ENCODE results near the gene MYH10.
"Not testable (repeated sequence)": the region's sequence is repeated elsewhere in the genome, so short reads cannot be mapped to it uniquely, and the experiment has no call there.

Gene MYH10

DNA sequence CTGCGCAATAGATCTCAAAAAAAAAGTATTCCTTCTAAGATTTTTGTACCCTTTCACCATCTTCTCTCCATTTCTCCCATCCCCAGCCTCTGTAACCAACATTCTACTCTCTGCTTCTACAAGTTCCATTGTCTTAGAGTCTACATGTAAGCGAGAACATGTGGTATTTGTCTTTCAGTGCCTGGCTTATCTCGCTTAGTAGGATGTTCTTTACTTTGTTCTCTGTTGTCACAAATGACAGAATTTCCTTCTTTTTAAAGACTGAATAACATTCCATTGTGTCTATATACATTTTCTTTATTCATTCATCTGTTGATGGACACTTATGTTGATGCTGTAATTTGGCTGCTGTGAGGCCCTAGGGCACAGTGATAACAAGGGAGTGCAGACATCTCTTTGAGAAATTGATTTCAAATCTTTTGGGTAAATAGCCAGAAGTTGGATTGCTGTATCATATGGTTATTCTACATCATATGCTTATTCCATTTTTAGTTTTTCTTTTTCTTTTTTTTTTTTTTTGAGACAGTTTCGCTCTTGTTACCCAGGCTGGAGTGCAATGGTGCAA lies 37.7 kb upstream of the MYH10 start:
- 100% methylated on average over 2 of the region's 4 CpGs for WGBS (ENCODE audit: insufficient coverage)
- no peak for DNase-seq
- H3K4me1 ChIP-seq (ENCODE audit: control extremely low read depth in 1 of 4, control insufficient read depth in 4 of 4, insufficient read depth in 4 of 4, low read length in 3 of 4) = no peaks in the 10 kb centered on the region
- H3K27ac ChIP-seq (ENCODE audit: insufficient read depth in 1 of 2, low read depth in 1 of 2, low read length in 2 of 2, poor library complexity in 1 of 2, severe bottlenecking in 2 of 2) = no peak overlapping the region
- no peaks in the 10 kb centered on the region for H3K27me3 ChIP-seq (replicated peaks in 2 of 5; ENCODE audit: control insufficient read depth in 4 of 5, insufficient read depth in 5 of 5, low read length in 4 of 5)
- no peak overlapping the region for H3K4me3 ChIP-seq (ENCODE audit: control insufficient read depth in 1 of 7, extremely low read depth in 1 of 7, insufficient read depth in 4 of 7, low read depth in 2 of 7, low read length in 6 of 7)
- CTCF ChIA-PET = no interaction called here
- no peaks in the 10 kb centered on the region for H3K36me3 ChIP-seq (ENCODE audit: control insufficient read depth in 4 of 4, insufficient read depth in 4 of 4, low read length in 3 of 4)
- POLR2A ChIA-PET = no interaction called here
- H3K9me3 ChIP-seq (ENCODE audit: control extremely low read depth in 1 of 5, control insufficient read depth in 4 of 5, insufficient read depth in 2 of 5, low read depth in 1 of 5, low read length in 4 of 5) = no peaks in the 10 kb centered on the region

DNA sequence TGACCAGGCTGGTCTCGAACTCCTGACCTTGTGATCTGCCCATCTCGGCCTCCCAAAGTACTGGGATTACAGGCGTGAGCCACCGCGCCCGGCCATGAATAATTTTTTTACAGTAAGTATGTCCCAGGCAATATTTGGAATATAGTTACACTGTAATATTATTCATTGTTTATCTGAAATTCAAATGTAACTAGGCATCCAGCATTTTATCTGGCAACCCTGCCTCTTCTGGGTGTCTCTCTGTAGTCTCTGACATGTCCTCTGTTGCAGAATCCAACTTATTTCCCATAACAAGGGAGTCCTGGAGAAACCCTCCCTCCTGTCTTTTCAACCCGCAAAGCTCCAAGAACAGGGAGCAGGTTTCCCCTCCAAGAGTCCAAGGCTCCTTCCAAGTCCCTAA lies 36.9 kb upstream of the MYH10 start:
- no peak overlapping the region for H3K27ac ChIP-seq (ENCODE audit: insufficient read depth in 1 of 2, low read depth in 1 of 2, low read length in 2 of 2, poor library complexity in 1 of 2, severe bottlenecking in 2 of 2)
- no peaks in the 10 kb centered on the region for H3K27me3 ChIP-seq (replicated peaks in 2 of 5; ENCODE audit: control insufficient read depth in 4 of 5, insufficient read depth in 5 of 5, low read length in 4 of 5)
- no peak for DNase-seq
- ChIA-PET CTCF (no interaction called here), POLR2A (no interaction called here)
- H3K4me1 ChIP-seq (ENCODE audit: control extremely low read depth in 1 of 4, control insufficient read depth in 4 of 4, insufficient read depth in 4 of 4, low read length in 3 of 4) = no peaks in the 10 kb centered on the region
- H3K9me3 ChIP-seq (ENCODE audit: control extremely low read depth in 1 of 5, control insufficient read depth in 4 of 5, insufficient read depth in 2 of 5, low read depth in 1 of 5, low read length in 4 of 5) = no peaks in the 10 kb centered on the region
- H3K4me3 ChIP-seq (ENCODE audit: control insufficient read depth in 1 of 7, extremely low read depth in 1 of 7, insufficient read depth in 4 of 7, low read depth in 2 of 7, low read length in 6 of 7) = no peak overlapping the region
- H3K36me3 ChIP-seq (ENCODE audit: control insufficient read depth in 4 of 4, insufficient read depth in 4 of 4, low read length in 3 of 4) = no peaks in the 10 kb centered on the region
- 100% methylated on average over 1 of the region's 7 CpGs for WGBS (ENCODE audit: insufficient coverage)

DNA sequence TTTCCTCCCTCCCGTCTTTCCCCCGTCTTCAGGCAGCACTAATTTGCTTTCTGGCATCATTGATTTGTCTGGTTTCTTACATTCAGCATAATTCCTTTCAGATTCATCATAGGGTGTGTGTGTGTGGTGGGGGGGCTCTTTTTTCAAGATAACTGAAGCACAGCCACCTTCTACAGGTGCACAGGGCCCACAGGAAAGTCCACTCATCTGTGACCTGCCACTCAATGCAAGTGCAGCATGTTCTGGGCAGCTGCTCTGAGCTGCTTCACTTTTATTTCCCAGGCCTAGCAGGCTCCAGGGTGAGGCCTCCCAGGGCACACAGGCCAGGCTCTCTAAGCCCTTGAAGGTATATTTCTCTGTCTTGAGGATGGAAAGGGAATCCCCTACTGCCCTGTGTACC lies 35.2 kb upstream of the MYH10 start:
- CTCF ChIA-PET = no interaction called here

DNA sequence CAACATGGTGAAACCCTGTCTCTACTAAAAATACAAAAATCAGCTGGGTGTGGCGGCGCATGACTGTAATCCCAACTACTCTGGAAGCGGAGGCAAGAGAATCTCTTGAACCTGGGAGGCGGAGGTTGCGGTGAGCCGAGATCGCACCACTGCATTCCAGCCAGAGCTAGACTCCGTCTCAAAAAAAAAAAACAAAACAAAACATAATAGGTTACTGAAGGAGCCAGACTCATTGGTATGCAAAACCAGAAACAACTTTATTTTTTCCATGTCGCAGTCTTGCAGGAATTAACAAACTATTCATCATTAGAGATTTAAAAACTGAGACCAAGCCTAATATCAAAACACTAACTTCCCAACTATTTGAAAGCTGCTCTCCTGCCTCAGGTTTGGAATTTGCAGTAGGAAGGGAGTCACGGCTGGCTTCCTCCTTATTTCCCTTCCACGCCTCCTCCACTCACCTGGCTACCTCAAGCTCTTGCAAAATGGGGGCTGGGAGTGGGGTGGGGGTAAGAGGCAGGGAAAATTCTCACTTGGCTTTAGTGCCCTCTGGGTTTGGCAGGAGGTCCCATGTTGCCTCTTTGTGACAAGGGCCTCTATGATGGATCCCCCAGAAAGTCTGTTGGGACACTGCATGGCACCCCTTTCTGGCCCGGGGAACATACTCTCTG lies 34.1 kb upstream of the MYH10 start:
- H3K27me3 ChIP-seq (replicated peaks in 2 of 5; ENCODE audit: control insufficient read depth in 4 of 5, insufficient read depth in 5 of 5, low read length in 4 of 5) = no peaks in the 10 kb centered on the region
- no peaks in the 10 kb centered on the region for H3K4me1 ChIP-seq (ENCODE audit: control extremely low read depth in 1 of 4, control insufficient read depth in 4 of 4, insufficient read depth in 4 of 4, low read length in 3 of 4)
- no peak for DNase-seq
- WGBS (ENCODE audit: insufficient coverage) = 99% methylated on average over 10 of the region's 12 CpGs
- H3K27ac ChIP-seq (ENCODE audit: insufficient read depth in 1 of 2, low read depth in 1 of 2, low read length in 2 of 2, poor library complexity in 1 of 2, severe bottlenecking in 2 of 2) = no peak overlapping the region
- ChIA-PET CTCF (interaction anchor here (1.4 to 1.6 kb wide), 2 partner anchors 14 to 121 kb away, joined by 3 read pairs; no protein-coding TSS in a partner anchor), POLR2A (no interaction called here)
- no peaks in the 10 kb centered on the region for H3K36me3 ChIP-seq (ENCODE audit: control insufficient read depth in 4 of 4, insufficient read depth in 4 of 4, low read length in 3 of 4)
- H3K9me3 ChIP-seq (ENCODE audit: control extremely low read depth in 1 of 5, control insufficient read depth in 4 of 5, insufficient read depth in 2 of 5, low read depth in 1 of 5, low read length in 4 of 5) = peaks cover 0 to 3% (median 0%) of the 10 kb centered on the region in 5 experiments
- no peak overlapping the region for H3K4me3 ChIP-seq (ENCODE audit: control insufficient read depth in 1 of 7, extremely low read depth in 1 of 7, insufficient read depth in 4 of 7, low read depth in 2 of 7, low read length in 6 of 7)

More for the DNA sequence above, 35.2 kb upstream of the MYH10 start:
- DNase-seq = no peak
- no peaks in the 10 kb centered on the region for H3K9me3 ChIP-seq (ENCODE audit: control extremely low read depth in 1 of 5, control insufficient read depth in 4 of 5, insufficient read depth in 2 of 5, low read depth in 1 of 5, low read length in 4 of 5)
- H3K27me3 ChIP-seq (replicated peaks in 2 of 5; ENCODE audit: control insufficient read depth in 4 of 5, insufficient read depth in 5 of 5, low read length in 4 of 5) = no peaks in the 10 kb centered on the region
- WGBS (ENCODE audit: insufficient coverage) = 100% methylated on average over 1 of the region's 2 CpGs
- no peaks in the 10 kb centered on the region for H3K36me3 ChIP-seq (ENCODE audit: control insufficient read depth in 4 of 4, insufficient read depth in 4 of 4, low read length in 3 of 4)
- H3K4me1 ChIP-seq (ENCODE audit: control extremely low read depth in 1 of 4, control insufficient read depth in 4 of 4, insufficient read depth in 4 of 4, low read length in 3 of 4) = no peaks in the 10 kb centered on the region
- H3K27ac ChIP-seq (ENCODE audit: insufficient read depth in 1 of 2, low read depth in 1 of 2, low read length in 2 of 2, poor library complexity in 1 of 2, severe bottlenecking in 2 of 2) = no peak overlapping the region
- no peak overlapping the region for H3K4me3 ChIP-seq (ENCODE audit: control insufficient read depth in 1 of 7, extremely low read depth in 1 of 7, insufficient read depth in 4 of 7, low read depth in 2 of 7, low read length in 6 of 7)
- POLR2A ChIA-PET = no interaction called here

DNA sequence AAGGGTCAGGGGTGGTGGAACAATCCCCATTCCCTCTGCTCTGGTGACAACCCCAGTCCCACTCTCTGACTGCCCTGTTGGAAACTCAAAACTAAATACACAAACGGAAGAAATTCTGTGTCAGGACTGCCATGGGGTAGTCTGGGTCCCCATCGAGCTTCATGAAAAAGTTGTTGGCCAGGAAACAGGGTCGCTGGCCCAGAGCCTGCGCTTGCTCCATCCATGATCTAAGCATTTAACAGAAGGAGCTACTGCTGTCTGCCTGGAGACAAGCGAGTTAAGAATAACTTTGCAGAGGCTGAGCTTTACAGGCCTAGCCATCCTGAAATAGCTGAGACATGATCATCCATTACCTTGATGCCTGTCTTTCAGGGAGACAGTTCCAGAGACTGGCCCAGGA lies 32.4 kb upstream of the MYH10 start:
- Histone ChIP-seq H3K36me3 (ENCODE audit: control insufficient read depth in 4 of 4, insufficient read depth in 4 of 4, low read length in 3 of 4) (no peaks in the 10 kb centered on the region), H3K9me3 (ENCODE audit: control extremely low read depth in 1 of 5, control insufficient read depth in 4 of 5, insufficient read depth in 2 of 5, low read depth in 1 of 5, low read length in 4 of 5) (peaks cover 0 to 3% (median 0%) of the 10 kb centered on the region in 5 experiments), H3K27me3 (replicated peaks in 2 of 5; ENCODE audit: control insufficient read depth in 4 of 5, insufficient read depth in 5 of 5, low read length in 4 of 5) (no peaks in the 10 kb centered on the region), H3K4me3 (ENCODE audit: control insufficient read depth in 1 of 7, extremely low read depth in 1 of 7, insufficient read depth in 4 of 7, low read depth in 2 of 7, low read length in 6 of 7) (no peak overlapping the region), H3K27ac (ENCODE audit: insufficient read depth in 1 of 2, low read depth in 1 of 2, low read length in 2 of 2, poor library complexity in 1 of 2, severe bottlenecking in 2 of 2) (no peak overlapping the region), H3K4me1 (ENCODE audit: control extremely low read depth in 1 of 4, control insufficient read depth in 4 of 4, insufficient read depth in 4 of 4, low read length in 3 of 4) (no peaks in the 10 kb centered on the region)
- no peak for DNase-seq
- ChIA-PET POLR2A (no interaction called here), CTCF (interaction anchor here (1.0 to 1.6 kb wide), 2 partner anchors 16 to 84 kb away, joined by 3 read pairs; no protein-coding TSS in a partner anchor)
- WGBS (ENCODE audit: insufficient coverage) = 97% methylated on average over 5 of the region's 5 CpGs

DNA sequence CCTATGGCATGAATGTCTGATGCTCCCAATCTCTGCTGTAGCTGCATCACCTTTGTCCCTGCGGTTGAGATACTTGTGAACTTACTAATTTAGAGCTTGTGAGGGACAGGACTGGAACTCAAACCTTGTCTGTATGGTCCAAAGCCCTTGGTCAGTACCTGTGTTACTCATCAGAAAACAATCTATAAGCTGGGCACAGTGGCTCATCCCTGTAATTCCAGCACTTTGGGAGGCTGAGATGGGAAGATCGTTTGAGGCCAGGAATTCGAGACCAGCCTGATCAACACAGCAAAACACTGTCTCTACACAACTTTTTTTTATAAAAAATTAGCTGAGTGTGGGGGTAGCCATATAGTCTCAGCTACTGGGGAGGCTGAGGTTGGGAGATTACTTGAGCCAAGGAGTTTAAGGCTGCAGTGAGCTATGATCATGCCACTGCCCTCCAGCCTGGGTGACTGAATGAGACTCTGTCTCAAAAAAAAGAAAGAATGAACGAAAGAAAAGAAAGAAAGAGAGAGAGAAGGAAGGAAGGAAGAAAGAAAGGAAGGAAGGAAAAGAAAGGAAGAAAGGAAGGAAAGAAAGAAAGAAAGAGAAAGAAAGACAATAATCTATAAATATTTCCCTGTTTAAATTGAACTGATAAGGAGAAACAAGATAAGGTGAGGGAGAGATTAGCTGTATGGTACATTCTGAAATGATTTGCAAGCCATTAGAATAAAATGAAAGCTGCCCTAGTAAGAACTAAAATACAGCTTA lies 31.7 kb upstream of the MYH10 start:
- peaks cover 0 to 3% (median 0%) of the 10 kb centered on the region in 5 experiments for H3K9me3 ChIP-seq (ENCODE audit: control extremely low read depth in 1 of 5, control insufficient read depth in 4 of 5, insufficient read depth in 2 of 5, low read depth in 1 of 5, low read length in 4 of 5)
- DNase-seq = no peak
- H3K36me3 ChIP-seq (ENCODE audit: control insufficient read depth in 4 of 4, insufficient read depth in 4 of 4, low read length in 3 of 4) = no peaks in the 10 kb centered on the region
- POLR2A ChIA-PET = no interaction called here
- H3K4me1 ChIP-seq (ENCODE audit: control extremely low read depth in 1 of 4, control insufficient read depth in 4 of 4, insufficient read depth in 4 of 4, low read length in 3 of 4) = no peaks in the 10 kb centered on the region
- CTCF ChIA-PET = interaction anchor here (1.0 to 1.2 kb wide), 2 partner anchors 11 to 85 kb away, joined by 3 to 4 read pairs; no protein-coding TSS in a partner anchor
- 100% methylated on average over 1 of the region's 4 CpGs for WGBS (ENCODE audit: insufficient coverage)
- H3K27me3 ChIP-seq (replicated peaks in 2 of 5; ENCODE audit: control insufficient read depth in 4 of 5, insufficient read depth in 5 of 5, low read length in 4 of 5) = no peaks in the 10 kb centered on the region
- no peak overlapping the region for H3K27ac ChIP-seq (ENCODE audit: insufficient read depth in 1 of 2, low read depth in 1 of 2, low read length in 2 of 2, poor library complexity in 1 of 2, severe bottlenecking in 2 of 2)
- no peak overlapping the region for H3K4me3 ChIP-seq (ENCODE audit: control insufficient read depth in 1 of 7, extremely low read depth in 1 of 7, insufficient read depth in 4 of 7, low read depth in 2 of 7, low read length in 6 of 7)

DNA sequence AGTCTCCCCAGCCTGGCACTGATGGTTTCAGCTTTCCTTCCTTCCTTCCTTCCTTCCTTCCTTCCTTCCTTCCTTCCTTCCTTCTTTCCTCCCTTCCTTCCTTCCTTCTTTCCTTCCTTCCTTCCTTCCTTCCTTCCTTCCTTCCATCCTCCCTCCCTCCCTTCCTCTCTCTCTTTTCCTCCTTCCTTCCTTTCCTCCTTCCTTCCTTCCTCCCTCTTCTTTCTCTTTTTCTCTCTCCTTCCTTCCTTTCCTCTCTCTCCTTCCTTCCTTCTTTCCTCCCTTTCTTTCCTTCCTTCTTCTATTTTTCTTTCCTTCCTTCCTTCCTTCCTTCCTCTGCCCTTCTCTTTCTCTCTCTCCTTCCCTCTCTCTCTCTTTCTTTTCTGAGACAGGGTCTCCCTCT lies 30.2 kb upstream of the MYH10 start:
- H3K27me3 ChIP-seq (replicated peaks in 2 of 5; ENCODE audit: control insufficient read depth in 4 of 5, insufficient read depth in 5 of 5, low read length in 4 of 5); H3K9me3 ChIP-seq (ENCODE audit: control extremely low read depth in 1 of 5, control insufficient read depth in 4 of 5, insufficient read depth in 2 of 5, low read depth in 1 of 5, low read length in 4 of 5); H3K36me3 ChIP-seq (ENCODE audit: control insufficient read depth in 4 of 4, insufficient read depth in 4 of 4, low read length in 3 of 4); H3K27ac ChIP-seq (ENCODE audit: insufficient read depth in 1 of 2, low read depth in 1 of 2, low read length in 2 of 2, poor library complexity in 1 of 2, severe bottlenecking in 2 of 2); H3K4me1 ChIP-seq (ENCODE audit: control extremely low read depth in 1 of 4, control insufficient read depth in 4 of 4, insufficient read depth in 4 of 4, low read length in 3 of 4); POLR2A ChIA-PET; DNase-seq; H3K4me3 ChIP-seq (ENCODE audit: control insufficient read depth in 1 of 7, extremely low read depth in 1 of 7, insufficient read depth in 4 of 7, low read depth in 2 of 7, low read length in 6 of 7): not testable (repeated sequence)
- CTCF ChIA-PET = interaction anchor here (2.6 kb wide), 1 partner anchor 11 kb away, joined by 9 read pairs; no protein-coding TSS in a partner anchor

All from common myeloid progenitor, CD34-positive (primary cell).